ENCODE results near the gene DHFR.

DNA sequence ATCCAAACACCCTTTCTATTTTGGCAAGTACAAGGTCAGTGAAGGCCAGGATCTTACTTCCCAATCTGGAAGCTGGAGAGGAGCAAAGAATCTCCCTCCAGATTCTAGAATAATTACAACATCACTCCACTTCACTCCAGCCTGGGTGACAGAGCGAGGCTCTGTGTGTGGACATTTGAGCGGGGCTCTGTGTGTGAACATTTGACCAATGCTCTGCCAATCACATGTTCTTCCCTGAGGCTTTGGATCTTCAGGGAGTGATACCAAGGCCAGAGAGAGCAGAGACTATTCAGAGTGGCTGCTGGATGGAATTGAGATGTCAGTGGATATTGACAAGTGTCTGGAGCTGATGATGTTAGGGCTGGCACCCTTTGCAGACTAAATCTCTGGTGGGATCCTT lies 60.0 kb downstream of the DHFR start:
- TF ChIP-seq, protein P1, sequence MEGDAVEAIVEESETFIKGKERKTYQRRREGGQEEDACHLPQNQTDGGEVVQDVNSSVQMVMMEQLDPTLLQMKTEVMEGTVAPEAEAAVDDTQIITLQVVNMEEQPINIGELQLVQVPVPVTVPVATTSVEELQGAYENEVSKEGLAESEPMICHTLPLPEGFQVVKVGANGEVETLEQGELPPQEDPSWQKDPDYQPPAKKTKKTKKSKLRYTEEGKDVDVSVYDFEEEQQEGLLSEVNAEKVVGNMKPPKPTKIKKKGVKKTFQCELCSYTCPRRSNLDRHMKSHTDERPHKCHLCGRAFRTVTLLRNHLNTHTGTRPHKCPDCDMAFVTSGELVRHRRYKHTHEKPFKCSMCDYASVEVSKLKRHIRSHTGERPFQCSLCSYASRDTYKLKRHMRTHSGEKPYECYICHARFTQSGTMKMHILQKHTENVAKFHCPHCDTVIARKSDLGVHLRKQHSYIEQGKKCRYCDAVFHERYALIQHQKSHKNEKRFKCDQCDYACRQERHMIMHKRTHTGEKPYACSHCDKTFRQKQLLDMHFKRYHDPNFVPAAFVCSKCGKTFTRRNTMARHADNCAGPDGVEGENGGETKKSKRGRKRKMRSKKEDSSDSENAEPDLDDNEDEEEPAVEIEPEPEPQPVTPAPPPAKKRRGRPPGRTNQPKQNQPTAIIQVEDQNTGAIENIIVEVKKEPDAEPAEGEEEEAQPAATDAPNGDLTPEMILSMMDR (IDR thresholded peaks at IDR 0.05): no peak
- TF ChIP-seq POLR2AphosphoS5 (IDR thresholded peaks at IDR 0.05; ENCODE audit: low read depth, low read length) (no peak), TCF7L2 (IDR thresholded peaks at IDR 0.05; ENCODE audit: low read depth, low read length) (no peak), SIN3A (IDR thresholded peaks at IDR 0.05; ENCODE audit: borderline replicate concordance, insufficient read depth, low read depth, low read length) (no peak)
- TF ChIP-seq, protein P2, sequence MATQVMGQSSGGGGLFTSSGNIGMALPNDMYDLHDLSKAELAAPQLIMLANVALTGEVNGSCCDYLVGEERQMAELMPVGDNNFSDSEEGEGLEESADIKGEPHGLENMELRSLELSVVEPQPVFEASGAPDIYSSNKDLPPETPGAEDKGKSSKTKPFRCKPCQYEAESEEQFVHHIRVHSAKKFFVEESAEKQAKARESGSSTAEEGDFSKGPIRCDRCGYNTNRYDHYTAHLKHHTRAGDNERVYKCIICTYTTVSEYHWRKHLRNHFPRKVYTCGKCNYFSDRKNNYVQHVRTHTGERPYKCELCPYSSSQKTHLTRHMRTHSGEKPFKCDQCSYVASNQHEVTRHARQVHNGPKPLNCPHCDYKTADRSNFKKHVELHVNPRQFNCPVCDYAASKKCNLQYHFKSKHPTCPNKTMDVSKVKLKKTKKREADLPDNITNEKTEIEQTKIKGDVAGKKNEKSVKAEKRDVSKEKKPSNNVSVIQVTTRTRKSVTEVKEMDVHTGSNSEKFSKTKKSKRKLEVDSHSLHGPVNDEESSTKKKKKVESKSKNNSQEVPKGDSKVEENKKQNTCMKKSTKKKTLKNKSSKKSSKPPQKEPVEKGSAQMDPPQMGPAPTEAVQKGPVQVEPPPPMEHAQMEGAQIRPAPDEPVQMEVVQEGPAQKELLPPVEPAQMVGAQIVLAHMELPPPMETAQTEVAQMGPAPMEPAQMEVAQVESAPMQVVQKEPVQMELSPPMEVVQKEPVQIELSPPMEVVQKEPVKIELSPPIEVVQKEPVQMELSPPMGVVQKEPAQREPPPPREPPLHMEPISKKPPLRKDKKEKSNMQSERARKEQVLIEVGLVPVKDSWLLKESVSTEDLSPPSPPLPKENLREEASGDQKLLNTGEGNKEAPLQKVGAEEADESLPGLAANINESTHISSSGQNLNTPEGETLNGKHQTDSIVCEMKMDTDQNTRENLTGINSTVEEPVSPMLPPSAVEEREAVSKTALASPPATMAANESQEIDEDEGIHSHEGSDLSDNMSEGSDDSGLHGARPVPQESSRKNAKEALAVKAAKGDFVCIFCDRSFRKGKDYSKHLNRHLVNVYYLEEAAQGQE (IDR thresholded peaks at IDR 0.05; ENCODE audit: insufficient read depth in 1 of 2, low read depth in 2 of 2, low read length in 1 of 2): no peak

Measured in Panc1 (cell line).